HG02970 (cell line): Measurements from ENCODE around the gene N4BP2L1.

ENCODE experiments used
- ATAC-seq: cut with Tn5 transposase; IDR thresholded peaks from one replicate; pipeline ENCODE4 v1.9.1; 2021; ENCODE audit warnings: mild to moderate bottlenecking, moderate library complexity, moderate number of reproducible peaks; ENCODE audit not compliant: unreplicated experiment, low FRiP score

Gene N4BP2L1

GRCh38 chr13:32432856-32433255 is 4.9 kb upstream of the N4BP2L1 start:
- ATAC-seq: no peak

- no peak for ATAC-seq
Measured at GRCh38 chr13:32431361-32431760, 3.4 kb upstream of the N4BP2L1 start.

GRCh38 chr13:32430018-32430747 is 2.3 kb upstream of the N4BP2L1 start:
- no peak for ATAC-seq

GRCh38 chr13:32429433-32429909 is 1.5 kb upstream of the N4BP2L1 start:
- no peak for ATAC-seq

GRCh38 chr13:32428581-32429432 is 877 bp upstream of the N4BP2L1 start:
- no peak for ATAC-seq

- peak; percentile 13 for ATAC-seq
Measured at GRCh38 chr13:32426990-32427851, 709 bp downstream of the N4BP2L1 start.

- no peak for ATAC-seq
Measured at GRCh38 chr13:32426191-32426989, 1.5 kb downstream of the N4BP2L1 start.

GRCh38 chr13:32425158-32425557 is 2.8 kb downstream of the N4BP2L1 start:
- no peak for ATAC-seq

GRCh38 chr13:32423592-32423991 is 4.3 kb downstream of the N4BP2L1 start:
- no peak for ATAC-seq

GRCh38 chr13:32419862-32420261 is 8.1 kb downstream of the N4BP2L1 start:
- ATAC-seq: no peak

GRCh38 chr13:32417995-32418394 is 9.9 kb downstream of the N4BP2L1 start:
- no peak for ATAC-seq

GRCh38 chr13:32415019-32415418 is 12.9 kb downstream of the N4BP2L1 start:
- ATAC-seq: no peak

- no peak for ATAC-seq
Measured at GRCh38 chr13:32414580-32414979, 13.3 kb downstream of the N4BP2L1 start.

GRCh38 chr13:32413284-32413683 is 14.6 kb downstream of the N4BP2L1 start:
- ATAC-seq: no peak

GRCh38 chr13:32409561-32410421 is 18.1 kb downstream of the N4BP2L1 start:
- ATAC-seq: no peak

- no peak for ATAC-seq
Measured at GRCh38 chr13:32409001-32409313, 19.0 kb downstream of the N4BP2L1 start.

- no peak for ATAC-seq
Measured at GRCh38 chr13:32408296-32409000, 19.5 kb downstream of the N4BP2L1 start.

GRCh38 chr13:32407854-32408253 is 20.1 kb downstream of the N4BP2L1 start:
- no peak for ATAC-seq
